Activated CD4-positive, alpha-beta T cell treated with anti-CD3 and anti-CD28 coated beads for 36 hours (primary cell): Measurements from ENCODE around the gene RAI2. TPM values are rescaled to one million over a fixed set of nuclear protein-coding genes. Genes with fewer than 3 reads are reported as not detected.

Experiments
- ATAC-seq: fragments of 200-7000 bp; cut with Tn5 transposase; one replicate; pipeline ENCODE4 v1.10.0; 2021; ENCODE audit warnings: mild to moderate bottlenecking, moderate library complexity
- CTCF ChIA-PET: fragments of 350-600 bp; sonication (Branson Sonifier 250); formaldehyde crosslinking; loops from one replicate; lab custom pipeline; 2021; ENCODE audit warnings: antibody characterized with exemption; lab: Charles Lee
- POLR2A ChIA-PET: fragments of 350-600 bp; sonication (Branson Sonifier 250); formaldehyde crosslinking; loops from one replicate; lab custom pipeline; 2021; ENCODE audit warnings: antibody characterized with exemption, inconsistent platforms; lab: Charles Lee
- DNase-seq: peaks from one replicate; pipeline ENCODE4 v3.0.0-alpha.2; 2020
- H3K27ac Mint-ChIP-seq: one replicate; pipeline ENCODE4 v1.8.0; 2021; ENCODE audit warnings: mixed read lengths
- H3K27me3 Mint-ChIP-seq: one replicate; pipeline ENCODE4 v1.8.0; 2021; ENCODE audit warnings: mixed read lengths
- H3K36me3 Mint-ChIP-seq: one replicate; pipeline ENCODE4 v1.8.0; 2021; ENCODE audit warnings: low read depth, mixed read lengths
- H3K4me1 Mint-ChIP-seq: one replicate; pipeline ENCODE4 v1.8.0; 2021; ENCODE audit warnings: mixed read lengths
- H3K4me3 Mint-ChIP-seq: one replicate; pipeline ENCODE4 v1.8.0; 2021; ENCODE audit warnings: mild to moderate bottlenecking, moderate library complexity, mixed read lengths
- H3K9me3 Mint-ChIP-seq: one replicate; pipeline ENCODE4 v1.8.0; 2021; ENCODE audit warnings: low read depth, mixed read lengths
- intact Hi-C, 2 experiments: fragments of 100-400 bp; cut with DNase I in 1 of 2; cut with micrococcal nuclease in 1 of 2; formaldehyde crosslinking; loops; one replicate each; pipeline versions ENCODE4 v1.14.2 to v1.15.1; 2022 to 2024; cut with DNase I, micrococcal nuclease
- total RNA-seq, 2 experiments: library from RNA; stranded (reverse); gene quantifications; one replicate each; pipeline ENCODE4 v1.2.3, GENCODE V29; 2021

The RAI2 gene
- total RNA-seq, 2 experiments from 2014 or later, result 0.39 to 0.65 TPM

DNA sequence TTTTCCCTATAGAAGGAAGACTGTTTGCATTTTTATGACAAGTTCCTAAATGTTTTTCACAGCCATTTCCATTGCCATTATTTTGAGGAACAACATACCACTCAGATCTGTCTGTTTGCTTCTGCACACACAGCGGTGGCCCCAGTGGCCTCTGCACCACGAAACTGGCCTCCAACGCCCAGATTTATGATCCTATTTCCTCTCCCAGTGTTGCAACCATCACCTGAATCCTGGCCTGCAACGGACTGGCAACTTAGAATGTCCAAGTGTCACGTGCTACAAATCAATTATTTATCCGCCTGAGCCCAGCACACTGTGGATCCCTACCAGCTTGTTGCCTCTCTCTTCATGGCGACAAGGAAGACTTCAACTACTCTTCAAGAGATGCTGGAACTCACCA, 9.2 kb downstream of the RAI2 start:
- CTCF ChIA-PET, result no interaction called here
- peaks cover 2% of the 10 kb centered on the region for H3K27me3 Mint-ChIP-seq
- DNase-seq (no peak), ATAC-seq (no peak)
- H3K9me3 Mint-ChIP-seq, result no peaks in the 10 kb centered on the region
- peaks cover 19% of the 10 kb centered on the region for H3K4me1 Mint-ChIP-seq
- H3K36me3 Mint-ChIP-seq, result no peaks in the 10 kb centered on the region
- H3K27ac Mint-ChIP-seq, result no peak overlapping the region
- no peak overlapping the region for H3K4me3 Mint-ChIP-seq
- intact Hi-C loops, result no loop called here
- POLR2A ChIA-PET, result no interaction called here

DNA sequence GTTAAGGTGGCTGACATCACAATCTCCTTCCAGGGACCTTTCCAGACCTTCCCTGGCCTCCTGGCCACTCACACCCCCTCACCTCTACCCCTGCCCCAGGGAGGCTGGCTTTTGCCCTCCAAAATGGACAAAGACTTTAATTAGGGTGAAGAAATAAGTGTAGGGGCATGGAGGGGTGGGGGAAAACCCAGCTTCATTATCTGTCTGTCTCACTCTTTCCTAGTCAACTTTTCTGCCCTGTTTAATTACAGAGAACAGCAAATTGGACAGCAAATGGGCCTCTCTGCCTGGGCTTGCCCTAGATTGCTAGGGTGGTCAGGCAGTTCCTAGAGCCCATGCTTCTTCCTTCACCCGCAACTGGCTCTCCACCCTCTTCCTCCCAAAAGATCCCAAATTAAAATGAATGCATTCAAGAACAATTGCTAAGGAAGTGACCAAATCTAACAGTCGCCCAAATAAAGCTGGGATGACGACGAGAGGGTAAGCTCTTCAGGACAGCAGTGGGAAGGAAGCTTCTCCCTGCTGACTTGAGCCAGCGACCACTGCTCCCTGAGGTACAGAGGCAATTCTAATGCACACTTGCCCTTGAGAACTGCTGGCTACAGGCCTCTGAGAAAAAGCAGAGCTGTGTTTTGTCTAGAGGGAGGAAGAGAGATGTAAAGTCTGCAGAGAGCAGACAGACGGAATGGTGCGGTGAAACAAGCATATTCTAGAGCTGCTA, 12.4 kb downstream of the RAI2 start:
- peaks cover 19% of the 10 kb centered on the region for H3K4me1 Mint-ChIP-seq
- H3K27me3 Mint-ChIP-seq, result no peaks in the 10 kb centered on the region
- ChIA-PET POLR2A (no interaction called here), CTCF (interaction anchor here (0.9 to 1.0 kb wide), 2 partner anchors 103 to 504 kb away, joined by 3 read pairs; no protein-coding TSS in a partner anchor)
- ATAC-seq (no peak), DNase-seq (no peak)
- no peak overlapping the region for H3K27ac Mint-ChIP-seq
- intact Hi-C loops, result no loop called here
- H3K4me3 Mint-ChIP-seq, result no peak overlapping the region
- H3K36me3 Mint-ChIP-seq, result no peaks in the 10 kb centered on the region
- H3K9me3 Mint-ChIP-seq, result no peaks in the 10 kb centered on the region

DNA sequence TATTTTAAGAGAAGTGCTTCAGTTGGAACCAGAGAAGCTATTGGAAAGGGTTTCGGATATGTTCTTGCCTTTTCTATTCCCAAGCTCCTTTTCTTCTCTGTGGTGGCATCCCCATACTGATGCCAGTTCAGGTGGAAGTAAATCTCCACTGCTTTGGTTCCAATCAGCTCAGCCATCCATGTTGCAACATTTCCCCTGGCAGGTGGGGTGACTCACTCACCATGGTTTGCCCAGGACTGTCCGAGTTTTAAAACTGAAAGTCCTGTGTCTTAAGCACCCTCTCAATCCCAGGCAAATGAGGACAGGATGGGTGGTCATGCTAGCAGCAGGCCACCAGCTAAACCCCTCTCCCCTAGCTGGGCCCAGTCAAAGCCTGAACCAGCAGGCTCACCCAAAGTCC, 15.1 kb downstream of the RAI2 start:
- intact Hi-C loops, result no loop called here
- H3K4me3 Mint-ChIP-seq, result no peak overlapping the region
- DNase-seq (no peak), ATAC-seq (no peak)
- no peaks in the 10 kb centered on the region for H3K27me3 Mint-ChIP-seq
- no peaks in the 10 kb centered on the region for H3K36me3 Mint-ChIP-seq
- H3K27ac Mint-ChIP-seq, result no peak overlapping the region
- ChIA-PET POLR2A (no interaction called here), CTCF (no interaction called here)
- H3K9me3 Mint-ChIP-seq, result no peaks in the 10 kb centered on the region
- peaks cover 19% of the 10 kb centered on the region for H3K4me1 Mint-ChIP-seq

DNA sequence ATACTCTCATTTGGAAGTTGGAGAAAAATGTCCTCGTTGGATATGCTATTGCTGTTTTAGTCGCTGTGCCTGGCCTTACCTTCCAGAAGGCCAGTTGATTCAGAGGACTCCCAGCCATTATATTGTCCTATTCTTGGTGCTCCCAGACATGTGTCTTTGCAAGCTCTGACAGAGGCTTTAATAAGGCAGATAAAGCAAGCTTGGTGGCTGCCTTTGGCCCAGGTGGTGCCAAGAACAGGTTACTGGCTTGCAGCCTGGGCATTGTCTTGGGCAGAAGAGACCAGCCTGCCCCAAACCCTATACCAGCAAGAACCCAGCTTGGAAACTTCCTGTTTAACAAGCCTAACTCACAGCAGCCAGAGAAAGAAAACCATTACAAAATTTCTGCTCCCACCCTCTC, 16.9 kb downstream of the RAI2 start:
- ChIA-PET CTCF (interaction anchor here (0.8 kb wide), 1 partner anchor 1509 kb away, joined by 3 read pairs; no protein-coding TSS in a partner anchor), POLR2A (interaction anchor here (0.6 kb wide), 1 partner anchor 13 kb away, joined by 3 read pairs; no protein-coding TSS in a partner anchor)
- H3K27ac Mint-ChIP-seq, result no peak overlapping the region
- H3K9me3 Mint-ChIP-seq, result no peaks in the 10 kb centered on the region
- H3K27me3 Mint-ChIP-seq, result no peaks in the 10 kb centered on the region
- no peak for ATAC-seq
- peaks cover 19% of the 10 kb centered on the region for H3K4me1 Mint-ChIP-seq
- intact Hi-C loops, result no loop called here
- H3K4me3 Mint-ChIP-seq, result no peak overlapping the region
- H3K36me3 Mint-ChIP-seq, result no peaks in the 10 kb centered on the region
- DNase-seq, result no peak

DNA sequence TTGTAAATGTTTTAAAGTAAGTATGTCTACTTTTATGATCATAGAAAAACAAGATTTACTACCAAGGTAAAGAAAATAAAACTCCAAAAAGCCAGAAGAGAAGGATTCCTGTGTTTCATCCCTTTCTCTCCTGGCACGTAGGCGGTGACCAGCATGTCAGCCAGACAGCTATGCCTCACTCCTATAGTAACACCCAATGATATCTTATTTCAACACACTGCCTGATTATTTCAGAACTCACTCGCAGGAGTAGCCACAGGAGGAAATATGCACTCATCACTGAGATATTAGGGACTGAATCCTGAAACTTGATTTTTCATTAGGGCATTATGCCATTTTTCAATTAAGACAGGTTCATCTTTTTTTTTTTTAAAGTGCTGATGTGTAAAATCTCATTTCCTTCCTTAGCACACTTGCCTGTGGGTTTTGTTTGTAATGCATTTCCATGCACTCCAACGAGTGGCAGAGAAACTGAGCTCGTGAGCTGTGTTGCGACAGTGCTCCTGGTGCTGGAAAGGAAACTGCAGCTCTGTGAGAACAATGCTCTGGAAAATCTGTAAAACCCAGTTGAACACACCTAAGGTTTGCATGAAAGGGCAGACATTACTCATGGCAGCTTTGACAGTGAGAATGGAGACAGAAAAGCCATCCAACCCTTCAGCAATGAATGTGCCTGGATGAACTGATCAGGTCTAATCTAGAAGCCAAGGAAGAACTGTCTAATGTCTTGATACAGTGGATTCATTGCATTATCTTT, 18.2 kb downstream of the RAI2 start:
- no peak for ATAC-seq
- Mint-ChIP-seq H3K27me3 (no peaks in the 10 kb centered on the region), H3K4me1 (peaks cover 10% of the 10 kb centered on the region), H3K36me3 (no peaks in the 10 kb centered on the region), H3K27ac (no peak overlapping the region), H3K9me3 (no peaks in the 10 kb centered on the region), H3K4me3 (no peak overlapping the region)
- no peak for DNase-seq
- intact Hi-C loops, result no loop called here
- ChIA-PET POLR2A (no interaction called here), CTCF (no interaction called here)

DNA sequence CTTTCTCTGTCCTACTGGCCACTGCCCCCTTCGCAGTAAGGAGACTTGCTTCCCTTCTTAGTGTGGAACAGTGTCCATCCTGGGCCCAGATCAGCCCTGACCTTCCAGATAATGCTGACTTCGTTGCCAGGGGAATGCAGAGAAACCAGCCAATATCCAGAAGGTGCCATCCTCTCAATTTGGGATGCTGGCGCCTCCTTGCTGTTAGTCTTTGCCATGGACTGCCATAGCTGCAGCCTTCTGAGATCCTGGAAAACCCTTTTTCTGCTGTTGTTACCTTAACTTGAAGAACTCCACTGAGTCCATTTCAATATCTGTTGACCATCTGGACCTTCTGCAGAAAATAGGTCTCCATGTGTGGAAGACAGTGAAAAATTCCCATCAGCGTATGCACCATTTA, 21.8 kb downstream of the RAI2 start:
- ChIA-PET POLR2A (no interaction called here), CTCF (interaction anchor here (0.6 kb wide), 1 partner anchor 26 kb away, joined by 3 read pairs; no protein-coding TSS in a partner anchor)
- Mint-ChIP-seq H3K36me3 (no peaks in the 10 kb centered on the region), H3K27me3 (no peaks in the 10 kb centered on the region), H3K27ac (no peak overlapping the region), H3K9me3 (no peaks in the 10 kb centered on the region), H3K4me3 (no peak overlapping the region), H3K4me1 (no peaks in the 10 kb centered on the region)
- ATAC-seq, result no peak
- DNase-seq, result no peak
- intact Hi-C loops, result no loop called here

DNA sequence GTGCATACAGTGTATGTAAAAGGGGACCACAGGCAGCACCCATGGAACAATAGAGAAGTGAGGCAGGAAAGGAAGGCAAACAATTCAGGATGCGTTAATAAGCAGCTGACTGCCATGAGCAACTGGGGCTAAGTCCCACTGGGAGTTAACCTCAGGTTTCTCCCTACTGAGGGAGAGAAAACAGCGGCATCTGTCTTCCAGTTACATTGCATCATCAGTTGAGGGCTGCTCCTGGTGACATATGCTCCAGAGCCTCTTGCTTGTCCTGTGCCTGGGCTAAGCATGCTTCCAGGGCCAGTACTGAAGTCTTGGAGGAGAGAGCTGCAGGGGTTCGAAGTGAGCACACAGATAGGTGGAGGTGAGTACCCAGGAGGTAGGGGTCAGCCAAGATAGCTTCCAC, 24.3 kb downstream of the RAI2 start:
- ATAC-seq (no peak), DNase-seq (no peak)
- POLR2A ChIA-PET, result no interaction called here
- Mint-ChIP-seq H3K4me3 (no peak overlapping the region), H3K27me3 (no peaks in the 10 kb centered on the region), H3K4me1 (no peaks in the 10 kb centered on the region), H3K36me3 (no peaks in the 10 kb centered on the region), H3K9me3 (no peaks in the 10 kb centered on the region), H3K27ac (no peak overlapping the region)
- intact Hi-C loops, result no loop called here
- CTCF ChIA-PET, result no interaction called here

DNA sequence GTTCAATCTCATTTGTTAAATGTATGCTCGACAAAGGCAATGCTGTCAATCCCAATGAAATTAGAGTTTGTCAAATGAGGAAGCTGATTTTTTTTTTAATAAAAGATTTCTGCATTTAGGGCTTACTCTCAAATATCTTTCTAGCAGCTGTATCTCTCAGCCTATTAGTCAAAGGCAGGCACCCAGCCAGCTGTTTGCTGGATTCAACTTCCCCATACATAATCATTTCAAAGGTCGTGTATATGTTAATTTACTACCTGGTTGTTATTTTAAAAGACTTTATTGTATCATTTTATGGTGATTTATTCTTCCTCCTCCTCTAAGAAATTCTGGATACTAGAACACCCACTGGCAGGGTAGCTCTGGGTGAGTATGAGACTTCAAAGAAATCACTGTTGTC, 27.1 kb downstream of the RAI2 start:
- Mint-ChIP-seq H3K4me1 (no peaks in the 10 kb centered on the region), H3K27ac (no peak overlapping the region), H3K4me3 (no peak overlapping the region), H3K9me3 (no peaks in the 10 kb centered on the region), H3K36me3 (no peaks in the 10 kb centered on the region), H3K27me3 (no peaks in the 10 kb centered on the region)
- CTCF ChIA-PET, result interaction anchor here (1.1 kb wide), 1 partner anchor 21 kb away, joined by 3 read pairs; no protein-coding TSS in a partner anchor
- POLR2A ChIA-PET, result no interaction called here
- intact Hi-C loops, result no loop called here
- DNase-seq, result no peak
- ATAC-seq, result no peak

DNA sequence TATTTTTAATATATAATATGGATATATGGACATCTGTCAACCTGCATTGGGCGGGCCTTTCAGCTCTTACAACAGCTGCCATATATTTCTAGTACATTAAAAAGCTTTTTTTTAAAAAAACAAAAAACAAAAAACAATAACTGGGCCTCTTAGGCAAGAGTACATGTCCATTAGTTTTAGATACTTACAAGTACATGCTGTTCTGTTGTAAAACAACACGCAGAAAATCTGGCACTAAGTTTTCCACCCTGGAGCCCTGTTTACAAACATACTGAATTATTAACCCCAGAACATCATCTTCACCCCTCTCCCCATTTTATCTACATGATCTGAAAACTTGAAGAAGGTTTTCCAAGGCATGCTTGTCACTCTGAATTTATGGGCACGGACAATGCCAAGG, 29.8 kb downstream of the RAI2 start:
- Mint-ChIP-seq H3K4me1 (no peaks in the 10 kb centered on the region), H3K36me3 (no peaks in the 10 kb centered on the region), H3K27ac (no peak overlapping the region), H3K4me3 (no peak overlapping the region), H3K9me3 (no peaks in the 10 kb centered on the region), H3K27me3 (no peaks in the 10 kb centered on the region)
- ChIA-PET POLR2A (no interaction called here), CTCF (no interaction called here)
- intact Hi-C loops, result no loop called here
- ATAC-seq (no peak), DNase-seq (no peak)

DNA sequence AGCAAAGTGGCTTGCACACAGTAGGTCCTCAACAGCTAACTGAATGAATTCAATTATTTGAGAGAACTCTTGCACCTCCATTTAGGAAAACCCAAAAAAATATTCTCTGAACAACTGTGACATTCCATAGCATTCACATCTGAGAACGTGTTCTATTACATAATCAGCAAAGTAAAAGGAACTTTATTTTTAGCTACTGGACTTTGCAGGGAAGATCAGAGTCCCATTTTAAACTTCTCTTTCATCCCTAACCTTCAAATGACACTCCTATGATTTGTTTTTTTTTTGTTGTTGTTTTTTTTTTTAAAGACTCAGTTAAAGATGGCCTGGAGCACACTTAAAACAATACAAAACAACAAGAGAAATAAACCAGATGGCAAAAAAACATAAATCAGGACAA, 30.9 kb downstream of the RAI2 start:
- no peaks in the 10 kb centered on the region for H3K4me1 Mint-ChIP-seq
- intact Hi-C loops, result no loop called here
- CTCF ChIA-PET, result no interaction called here
- no peak overlapping the region for H3K27ac Mint-ChIP-seq
- no peak overlapping the region for H3K4me3 Mint-ChIP-seq
- H3K36me3 Mint-ChIP-seq, result no peaks in the 10 kb centered on the region
- no peaks in the 10 kb centered on the region for H3K9me3 Mint-ChIP-seq
- no peak for ATAC-seq
- no peak for DNase-seq
- POLR2A ChIA-PET, result no interaction called here
- H3K27me3 Mint-ChIP-seq, result no peaks in the 10 kb centered on the region

DNA sequence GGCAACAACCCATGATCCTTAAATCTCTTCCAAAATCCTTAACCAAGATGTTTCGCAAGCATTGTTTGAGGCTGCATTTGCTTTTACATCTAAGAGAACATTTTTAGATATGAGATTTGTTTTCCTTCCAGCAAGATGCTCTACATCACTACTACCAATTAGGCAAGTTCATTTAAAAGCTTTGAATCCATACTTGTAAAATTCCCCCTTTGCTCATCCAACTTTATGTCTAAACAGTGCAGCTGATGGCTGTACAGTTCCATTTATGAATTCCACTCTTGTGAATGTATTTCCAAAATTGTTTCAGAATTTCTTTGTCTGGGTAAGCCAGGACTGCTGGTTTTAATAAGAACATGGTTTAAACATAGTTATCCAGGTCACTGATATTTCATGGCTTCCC, 31.5 kb downstream of the RAI2 start:
- no peak for DNase-seq
- POLR2A ChIA-PET, result no interaction called here
- Mint-ChIP-seq H3K9me3 (no peaks in the 10 kb centered on the region), H3K27ac (no peak overlapping the region), H3K27me3 (no peaks in the 10 kb centered on the region), H3K4me1 (no peaks in the 10 kb centered on the region), H3K4me3 (no peak overlapping the region), H3K36me3 (no peaks in the 10 kb centered on the region)
- ATAC-seq, result no peak
- intact Hi-C loops, result no loop called here
- CTCF ChIA-PET, result no interaction called here

DNA sequence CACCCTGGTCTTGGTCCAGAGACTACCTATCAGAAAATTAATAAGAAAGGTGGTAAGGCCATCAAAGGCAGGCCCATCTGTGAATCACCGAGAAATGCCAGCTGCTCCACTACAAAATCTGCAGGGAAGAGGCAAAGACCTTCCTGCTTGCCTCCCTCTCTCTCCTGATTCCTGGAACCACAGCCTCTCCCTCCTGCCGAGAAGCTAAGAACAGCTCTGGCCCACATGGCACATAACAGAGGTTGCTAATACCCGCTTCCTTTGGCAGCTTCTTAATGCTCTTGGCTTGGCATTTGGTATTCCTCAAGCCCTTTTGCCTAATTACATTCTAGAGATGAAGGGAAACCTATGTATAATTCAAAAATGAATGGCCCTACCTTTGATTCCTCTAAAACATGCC, 32.9 kb downstream of the RAI2 start:
- no peak overlapping the region for H3K27ac Mint-ChIP-seq
- no peaks in the 10 kb centered on the region for H3K9me3 Mint-ChIP-seq
- H3K4me3 Mint-ChIP-seq, result no peak overlapping the region
- POLR2A ChIA-PET, result no interaction called here
- CTCF ChIA-PET, result no interaction called here
- intact Hi-C loops, result no loop called here
- H3K27me3 Mint-ChIP-seq, result no peaks in the 10 kb centered on the region
- no peaks in the 10 kb centered on the region for H3K36me3 Mint-ChIP-seq
- no peaks in the 10 kb centered on the region for H3K4me1 Mint-ChIP-seq
- ATAC-seq, result no peak
- DNase-seq, result no peak
